BLaER1 (cell line): ENCODE data around the gene SLC7A6.

ENCODE experiments used
- H3K27ac ChIP-seq: shearing (Covaris generic); formaldehyde crosslinking; 2 replicates; pipeline ENCODE4 v1.8.1; 2022
- H3K27me3 ChIP-seq: shearing (Covaris generic); formaldehyde crosslinking; 2 replicates; pipeline ENCODE4 v1.8.1; 2022
- H3K36me3 ChIP-seq: shearing (Covaris generic); formaldehyde crosslinking; 2 replicates; pipeline ENCODE4 v1.8.1; 2022
- H3K4me1 ChIP-seq: shearing (Covaris generic); formaldehyde crosslinking; 2 replicates; pipeline ENCODE4 v1.8.1; 2022
- H3K4me2 ChIP-seq: shearing (Covaris generic); formaldehyde crosslinking; 2 replicates; pipeline ENCODE4 v1.8.1; 2022
- H3K4me3 ChIP-seq: shearing (Covaris generic); formaldehyde crosslinking; 2 replicates; pipeline ENCODE4 v1.8.1; 2022
- H3K9ac ChIP-seq: shearing (Covaris generic); formaldehyde crosslinking; 2 replicates; pipeline ENCODE4 v1.8.1; 2022
- H3K9me3 ChIP-seq: shearing (Covaris generic); formaldehyde crosslinking; 2 replicates; pipeline ENCODE4 v1.8.1; 2022
- H4K20me1 ChIP-seq: shearing (Covaris generic); formaldehyde crosslinking; 2 replicates; pipeline ENCODE4 v1.8.1; 2022
- Cebpa-rat ChIP-seq: shearing (Covaris generic); IDR thresholded peaks from 2 replicates; pipeline ENCODE4 v1.8.1; 2022

The SLC7A6 gene

DNA sequence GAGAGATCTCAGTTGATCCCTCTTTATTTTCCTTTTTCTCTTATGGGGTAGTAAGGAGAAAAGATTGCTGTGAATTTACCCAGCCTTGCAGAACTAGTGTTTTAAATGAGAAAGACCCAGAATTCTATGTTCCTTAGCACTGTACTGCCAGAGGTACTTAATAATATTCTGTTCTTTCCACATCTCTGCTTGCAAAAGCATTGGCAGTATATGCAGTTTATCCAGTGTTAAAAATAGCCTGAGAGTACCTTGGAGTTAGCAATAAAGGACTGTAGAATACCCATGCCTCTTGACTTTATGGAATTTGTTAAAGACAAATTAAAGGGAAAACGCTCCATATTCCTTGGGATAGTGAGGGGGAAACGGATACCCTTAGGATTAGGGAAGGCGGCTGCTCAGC lies 11.9 kb downstream of the SLC7A6 start:
- H3K27ac ChIP-seq: no peak overlapping the region
- H3K4me3 ChIP-seq: no peak overlapping the region
- H3K4me2 ChIP-seq: peak overlapping the region; percentile 10; the same call in 1 of the 2 replicates
- peaks cover 55% of the 10 kb centered on the region for H4K20me1 ChIP-seq
- peak overlapping the region; percentile 26; the same call in 1 of the 2 replicates for H3K9ac ChIP-seq
- H3K4me1 ChIP-seq: peaks cover 43% of the 10 kb centered on the region
- H3K36me3 ChIP-seq: peaks cover 90% of the 10 kb centered on the region
- H3K27me3 ChIP-seq: no peaks in the 10 kb centered on the region
- no peak for TF ChIP-seq Cebpa-rat
- H3K9me3 ChIP-seq: no peaks in the 10 kb centered on the region; the same call in 1 of the 2 replicates

DNA sequence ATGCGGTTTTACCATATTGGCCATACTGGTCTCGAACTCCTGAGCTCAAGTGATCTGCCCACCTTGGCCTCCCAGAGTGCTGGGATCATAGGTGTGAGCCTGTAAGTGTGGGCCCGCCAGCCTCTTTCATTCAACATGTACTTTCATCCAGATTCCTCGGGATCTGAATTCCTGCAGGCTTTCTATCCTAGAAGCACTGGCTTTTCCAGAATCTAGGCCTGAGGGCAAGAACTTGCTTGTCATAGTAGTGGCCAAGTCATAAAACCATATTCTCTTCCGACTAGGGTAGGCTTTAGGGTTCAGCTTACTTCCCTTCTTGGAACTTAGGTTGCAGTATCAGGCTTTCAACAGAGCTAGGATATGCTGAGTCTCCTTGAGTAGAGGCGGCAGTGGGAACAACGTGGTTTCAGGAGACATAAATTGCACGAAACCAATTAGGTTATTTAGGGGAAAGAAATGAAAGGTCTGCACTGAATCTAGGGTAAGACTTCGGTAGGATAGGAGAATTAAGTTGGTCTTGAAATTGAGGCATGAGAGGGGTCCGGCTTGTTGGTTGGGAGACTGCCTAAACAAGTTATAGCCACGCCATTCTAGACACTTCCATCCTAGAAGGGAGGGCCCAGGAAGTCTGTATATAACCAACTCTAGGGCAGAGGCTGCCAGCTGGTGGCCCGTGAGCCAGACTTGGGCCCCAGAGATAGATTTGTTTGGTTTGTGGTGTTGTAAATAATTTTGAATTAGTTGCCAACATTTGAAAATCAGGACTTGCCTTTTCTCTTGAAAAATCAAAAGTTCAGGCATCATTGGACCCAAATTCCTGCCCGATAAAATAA lies 15.6 kb downstream of the SLC7A6 start:
- H3K4me1 ChIP-seq: peaks cover 64% of the 10 kb centered on the region
- TF ChIP-seq Cebpa-rat: no peak

DNA sequence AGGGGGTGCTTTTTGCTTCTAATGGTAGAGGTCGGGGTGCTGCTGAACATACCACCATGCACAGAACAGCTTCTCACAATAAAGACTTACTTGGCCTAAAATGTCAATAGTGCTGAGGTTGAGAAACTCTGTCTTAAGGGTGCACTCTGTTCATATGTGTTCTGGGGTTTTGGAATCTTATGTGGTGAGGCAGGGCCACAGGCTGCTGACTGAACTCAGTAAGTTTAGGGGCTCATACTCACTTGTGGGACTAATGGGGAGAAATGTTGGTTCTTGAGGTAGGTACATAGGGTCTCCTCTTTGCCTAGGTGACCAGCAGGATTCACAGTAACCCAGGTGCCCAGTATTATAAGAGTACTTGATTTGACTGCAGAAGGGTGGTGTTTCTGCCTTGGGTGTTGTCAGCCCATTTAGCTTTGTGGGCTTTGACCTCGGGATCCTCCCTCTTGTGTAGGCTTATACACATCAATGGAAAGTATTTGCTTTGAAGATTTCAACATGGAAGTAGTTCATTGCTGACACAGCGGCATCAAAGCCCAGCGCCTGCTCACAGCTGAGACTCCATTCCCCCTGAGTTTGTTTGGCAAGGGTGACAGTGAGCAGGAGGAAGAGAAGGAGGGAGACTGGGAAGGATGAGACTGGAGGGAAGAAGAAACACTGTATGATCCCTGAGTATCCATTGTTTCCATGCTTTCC lies 17.2 kb downstream of the SLC7A6 start:
- Histone ChIP-seq H3K4me2 (peak overlapping the region; percentile 94; the same call in 1 of the 2 replicates), H4K20me1 (peaks cover 3% of the 10 kb centered on the region; the same call in 1 of the 2 replicates), H3K36me3 (peaks cover 57% of the 10 kb centered on the region), H3K4me1 (peaks cover 68% of the 10 kb centered on the region), H3K9ac (no peak overlapping the region), H3K27me3 (no peaks in the 10 kb centered on the region), H3K4me3 (no peak overlapping the region), H3K27ac (peak overlapping the region; percentile 85; the same call in 1 of the 2 replicates), H3K9me3 (no peaks in the 10 kb centered on the region; the same call in 1 of the 2 replicates)
- TF ChIP-seq Cebpa-rat: no peak

More for the DNA sequence above, 15.6 kb downstream of the SLC7A6 start:
- Histone ChIP-seq H3K27ac (no peak overlapping the region), H3K27me3 (no peaks in the 10 kb centered on the region), H3K4me2 (no peak overlapping the region), H3K36me3 (peaks cover 70% of the 10 kb centered on the region), H3K9me3 (no peaks in the 10 kb centered on the region; the same call in 1 of the 2 replicates), H4K20me1 (peaks cover 17% of the 10 kb centered on the region), H3K4me3 (no peak overlapping the region), H3K9ac (no peak overlapping the region)

DNA sequence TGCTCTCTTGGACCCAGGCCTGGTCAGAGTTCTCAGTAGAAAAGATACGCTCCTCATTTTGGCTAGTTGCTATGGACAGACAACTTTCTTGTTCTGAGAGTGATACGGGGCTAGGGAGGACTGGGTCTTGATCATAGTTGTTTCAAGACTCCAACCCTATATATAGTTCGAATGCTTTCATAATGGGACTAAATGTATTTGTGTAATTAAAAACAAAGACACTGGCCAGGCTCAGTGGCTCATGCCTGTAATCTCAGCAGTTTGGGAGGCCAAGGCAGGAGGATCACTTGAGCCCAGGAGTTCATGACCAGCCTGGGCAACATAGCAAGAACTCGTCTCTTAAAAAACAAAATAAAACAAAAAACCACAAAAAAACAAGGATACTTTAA lies 17.7 kb downstream of the SLC7A6 start:
- no peak for TF ChIP-seq Cebpa-rat
- Histone ChIP-seq H3K27me3 (no peaks in the 10 kb centered on the region), H3K9ac (no peak overlapping the region), H3K9me3 (no peaks in the 10 kb centered on the region; the same call in 1 of the 2 replicates), H3K4me3 (no peak overlapping the region), H3K27ac (peak overlapping the region; percentile 85; the same call in 1 of the 2 replicates), H3K36me3 (peaks cover 52% of the 10 kb centered on the region), H3K4me1 (peaks cover 73% of the 10 kb centered on the region), H4K20me1 (no peaks in the 10 kb centered on the region), H3K4me2 (peak overlapping the region; percentile 94; the same call in 1 of the 2 replicates)

DNA sequence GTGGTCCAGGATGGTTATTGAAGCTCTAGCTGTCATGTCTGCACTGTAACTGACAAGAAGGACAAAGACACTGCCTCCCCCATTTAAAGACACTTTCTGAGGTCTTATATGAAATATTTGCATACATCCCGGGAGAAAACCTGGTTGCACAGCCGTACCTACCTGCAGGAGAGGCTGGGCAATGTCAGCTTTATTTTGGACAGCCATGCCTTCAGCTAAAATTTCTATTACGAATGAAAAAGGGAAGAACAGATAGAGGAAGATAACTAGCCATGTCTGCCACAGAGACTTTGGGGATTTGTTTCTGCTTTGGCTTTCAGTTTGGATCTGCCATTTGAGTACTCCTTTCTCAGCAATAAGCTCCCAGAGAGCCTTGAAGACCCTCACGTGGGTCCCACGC lies 19.0 kb downstream of the SLC7A6 start:
- H3K4me2 ChIP-seq: peak overlapping the region; percentile 94
- peak overlapping the region; percentile 51; the same call in 1 of the 2 replicates for H3K4me3 ChIP-seq
- H3K27ac ChIP-seq: peak overlapping the region; percentile 85
- peaks cover 86% of the 10 kb centered on the region for H3K4me1 ChIP-seq
- no peaks in the 10 kb centered on the region for H3K27me3 ChIP-seq
- H3K9me3 ChIP-seq: no peaks in the 10 kb centered on the region; the same call in 1 of the 2 replicates
- H3K9ac ChIP-seq: peak overlapping the region; percentile 63
- H3K36me3 ChIP-seq: peaks cover 47% of the 10 kb centered on the region
- H4K20me1 ChIP-seq: no peaks in the 10 kb centered on the region
- TF ChIP-seq Cebpa-rat: no peak

DNA sequence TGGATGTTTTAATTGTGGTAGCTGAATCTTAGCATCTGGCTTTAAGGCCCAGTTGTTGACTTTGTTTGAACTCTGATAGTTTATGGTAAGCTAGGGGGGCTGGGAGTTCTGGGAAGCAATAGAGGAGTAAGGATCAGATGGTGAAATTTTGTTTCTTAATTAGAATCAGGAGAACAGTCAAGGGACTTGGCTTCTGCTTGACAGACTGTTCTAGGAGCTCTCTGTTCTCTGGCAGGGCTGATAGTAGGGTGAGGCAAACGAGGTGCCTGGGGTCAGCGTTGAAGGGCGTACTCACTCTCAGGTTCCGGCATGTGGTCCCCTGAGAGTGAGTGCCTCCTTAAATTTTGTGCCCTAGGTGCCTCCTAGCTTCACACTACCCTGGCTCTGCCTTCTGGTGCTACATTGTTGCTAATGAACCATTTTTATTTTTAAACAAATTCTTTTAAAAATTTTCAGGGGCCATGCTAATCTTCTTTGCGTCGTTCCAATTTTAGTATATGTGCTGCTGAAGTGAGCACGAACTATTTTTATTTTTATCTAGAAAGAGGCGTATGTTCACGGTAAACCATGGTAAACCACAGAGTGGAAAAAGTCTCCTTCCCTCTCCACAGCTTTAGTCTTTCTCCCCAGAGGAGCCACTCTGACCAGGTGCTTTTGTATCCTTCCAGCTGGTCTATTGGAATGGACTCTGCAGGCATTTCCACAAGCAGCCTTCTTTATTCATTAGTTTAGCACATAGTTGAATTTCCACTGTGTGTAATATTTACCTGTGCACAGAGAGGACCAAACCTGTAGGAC lies 19.7 kb downstream of the SLC7A6 start:
- Histone ChIP-seq H4K20me1 (no peaks in the 10 kb centered on the region), H3K27me3 (no peaks in the 10 kb centered on the region), H3K9ac (peak overlapping the region; percentile 63), H3K9me3 (no peaks in the 10 kb centered on the region; the same call in 1 of the 2 replicates), H3K36me3 (peaks cover 43% of the 10 kb centered on the region), H3K4me2 (peak overlapping the region; percentile 94), H3K4me3 (peak overlapping the region; percentile 51), H3K27ac (peak overlapping the region; percentile 85), H3K4me1 (peaks cover 93% of the 10 kb centered on the region)
- TF ChIP-seq Cebpa-rat: no peak

DNA sequence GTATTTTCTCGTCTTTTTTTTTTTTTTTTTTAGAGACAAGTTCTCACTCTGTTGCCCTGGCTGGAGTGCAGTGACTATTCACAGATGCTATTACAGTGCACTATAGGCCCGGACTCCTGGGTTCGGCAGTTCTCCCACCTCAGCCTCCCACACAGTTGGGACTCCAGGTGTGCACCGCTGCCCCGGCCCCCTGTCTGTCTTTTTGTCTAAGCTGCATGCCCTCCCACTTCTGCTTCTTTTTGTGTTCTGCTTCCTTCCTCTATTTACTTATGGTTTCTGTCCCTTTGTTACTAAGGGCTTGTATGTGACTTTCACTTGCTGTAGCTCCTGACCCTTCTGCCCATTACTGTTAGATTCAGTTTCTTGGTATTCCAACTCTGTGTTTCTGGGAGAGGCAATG lies 20.5 kb downstream of the SLC7A6 start:
- H3K36me3 ChIP-seq: peaks cover 35% of the 10 kb centered on the region

DNA sequence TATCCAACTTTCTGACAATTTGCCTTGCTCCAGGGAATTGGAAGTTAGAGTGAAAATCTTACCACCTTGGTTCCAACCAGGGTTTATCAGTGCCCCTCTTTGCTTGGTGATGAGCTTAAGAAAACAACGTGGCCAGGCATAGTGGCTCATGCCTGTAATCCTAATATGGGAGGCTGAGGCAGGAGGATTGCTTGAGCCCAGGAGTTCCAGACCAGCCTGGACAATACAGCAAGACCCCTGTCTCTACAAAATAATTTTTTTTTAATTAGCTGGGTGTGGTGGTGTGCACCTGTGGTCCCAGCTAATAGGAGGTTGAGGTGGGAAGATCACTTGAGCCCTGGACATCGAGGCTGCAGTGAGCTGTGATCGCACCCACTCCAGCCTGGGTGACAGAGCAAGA lies 21.4 kb downstream of the SLC7A6 start:
- Histone ChIP-seq H3K9ac (peak overlapping the region; percentile 25), H3K27ac (peak overlapping the region; percentile 85), H3K36me3 (peaks cover 32% of the 10 kb centered on the region), H3K9me3 (no peaks in the 10 kb centered on the region), H4K20me1 (peaks cover 9% of the 10 kb centered on the region; the same call in 1 of the 2 replicates), H3K27me3 (no peaks in the 10 kb centered on the region), H3K4me2 (peak overlapping the region; percentile 94), H3K4me1 (peaks cover 100% of the 10 kb centered on the region), H3K4me3 (peak overlapping the region; percentile 51)
- TF ChIP-seq Cebpa-rat: no peak

More for the DNA sequence above, 20.5 kb downstream of the SLC7A6 start:
- H3K27ac ChIP-seq: peak overlapping the region; percentile 85
- no peak for TF ChIP-seq Cebpa-rat
- peak overlapping the region; percentile 51 for H3K4me3 ChIP-seq
- peaks cover 100% of the 10 kb centered on the region for H3K4me1 ChIP-seq
- no peaks in the 10 kb centered on the region for H3K9me3 ChIP-seq
- H3K4me2 ChIP-seq: peak overlapping the region; percentile 94
- no peaks in the 10 kb centered on the region for H3K27me3 ChIP-seq
- H3K9ac ChIP-seq: peak overlapping the region; percentile 63
- peaks cover 6% of the 10 kb centered on the region; the same call in 1 of the 2 replicates for H4K20me1 ChIP-seq
